Muscle layer of duodenum (tissue), 2 donors: Measurements from ENCODE around the gene NDRG4.

Experiments
- H3K27ac ChIP-seq: one replicate; pipeline ENCODE4 v1.7.0; 2013; ENCODE audit warnings: mild to moderate bottlenecking, low read length
- H3K27me3 ChIP-seq: one replicate; pipeline ENCODE4 v1.7.0; 2013; ENCODE audit warnings: low read depth, mild to moderate bottlenecking, control low read depth, low read length
- H3K36me3 ChIP-seq, 2 donors: one replicate each; pipeline ENCODE4 v1.7.0; 2013; ENCODE audit warnings: low read length in 2 of 2, control low read depth in 1 of 2, mild to moderate bottlenecking in 1 of 2; ENCODE audit not compliant: insufficient read depth in 2 of 2, control insufficient read depth in 1 of 2
- H3K4me1 ChIP-seq, 2 donors: one replicate each; pipeline ENCODE4 v1.7.0; 2013; ENCODE audit warnings: low read length in 2 of 2, mild to moderate bottlenecking in 2 of 2, control low read depth in 1 of 2, moderate library complexity in 1 of 2; ENCODE audit not compliant: insufficient read depth in 2 of 2, control insufficient read depth in 1 of 2
- H3K4me3 ChIP-seq, 2 donors: one replicate each; pipeline ENCODE4 v1.7.0; 2013; ENCODE audit warnings: low read length in 2 of 2, low read depth in 1 of 2, mild to moderate bottlenecking in 1 of 2
- H3K9me3 ChIP-seq, 2 donors: one replicate each; pipeline ENCODE4 v1.7.0; 2013; ENCODE audit warnings: low read length in 2 of 2, control low read depth in 1 of 2, mild to moderate bottlenecking in 1 of 2; ENCODE audit not compliant: control insufficient read depth in 1 of 2
- donor health status: healthy.

NDRG4 gene

DNA sequence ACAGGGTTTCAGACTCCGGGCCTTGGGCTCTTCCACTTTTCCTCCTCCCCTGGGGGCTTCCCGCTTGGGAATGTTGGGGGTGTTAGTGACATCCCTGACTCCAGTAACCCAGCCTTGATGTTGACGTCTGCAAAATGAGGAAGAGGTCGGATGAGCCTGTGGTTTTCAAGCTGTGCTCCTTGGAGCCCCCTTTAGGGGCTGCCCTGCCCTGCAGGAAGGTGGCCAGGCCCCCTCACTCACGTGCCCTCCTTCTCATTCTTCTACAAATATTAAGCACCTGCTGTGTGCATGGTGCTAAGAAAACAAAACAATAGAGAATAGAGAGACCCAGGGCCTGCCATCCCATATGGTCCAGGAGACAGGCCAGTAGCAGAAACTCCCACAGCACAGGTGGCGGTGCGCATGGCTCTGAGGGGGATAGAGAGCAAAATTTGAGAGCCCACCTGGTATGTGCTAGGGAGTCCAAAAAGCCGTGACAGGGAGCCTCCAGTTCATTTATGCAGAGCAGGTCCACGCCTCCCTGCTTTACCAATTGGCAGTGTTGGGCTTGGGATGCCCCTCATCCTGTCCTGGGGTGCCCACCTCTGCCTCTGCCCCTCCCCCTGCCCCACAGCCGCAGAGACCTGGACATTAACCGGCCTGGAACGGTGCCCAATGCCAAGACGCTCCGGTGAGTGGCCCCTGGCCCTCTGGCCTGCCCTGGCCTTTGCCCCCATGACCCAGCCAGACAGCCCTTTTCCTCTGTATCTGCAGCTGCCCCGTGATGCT lies 7.4 kb downstream of the NDRG4 start:
- H3K27ac ChIP-seq, result no peak overlapping the region

DNA sequence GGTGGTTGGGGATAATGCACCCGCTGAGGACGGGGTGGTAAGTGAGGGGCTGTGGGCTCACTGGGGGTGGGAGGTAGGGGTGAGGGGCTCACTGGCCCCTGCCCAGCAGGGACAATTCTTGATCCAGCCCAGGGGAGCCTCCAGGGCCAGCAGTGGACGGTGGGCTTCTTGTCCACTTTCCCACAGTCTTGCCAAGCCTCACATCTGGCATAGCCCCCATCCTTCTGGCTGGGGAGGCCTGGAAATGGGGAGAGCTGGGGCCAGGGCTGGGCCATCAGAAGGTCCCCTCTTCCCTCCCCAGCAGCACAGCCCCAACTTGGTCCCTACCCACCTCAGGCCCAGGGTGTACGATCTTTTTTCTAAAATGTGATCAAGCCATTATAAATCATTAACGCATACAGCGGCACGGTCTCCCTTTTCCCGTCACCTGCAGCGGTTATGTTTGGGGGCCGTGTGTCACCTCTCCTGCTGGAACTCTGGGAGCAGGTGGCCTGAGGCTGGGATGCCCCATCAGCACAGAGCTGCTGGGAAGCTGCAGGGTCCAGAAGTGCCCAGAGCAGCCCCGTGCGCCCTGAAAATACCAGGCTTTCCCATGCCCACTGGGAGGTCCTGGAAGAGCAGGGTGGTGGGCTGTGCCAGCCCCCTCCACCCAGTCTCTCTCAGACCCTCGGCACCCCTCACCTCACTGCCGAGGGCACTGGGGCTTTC lies 8.2 kb downstream of the NDRG4 start:
- H3K36me3 ChIP-seq, result no peaks in the 10 kb centered on the region
- no peaks in the 10 kb centered on the region for H3K4me1 ChIP-seq
- H3K27ac ChIP-seq, result no peak overlapping the region
- no peaks in the 10 kb centered on the region for H3K9me3 ChIP-seq
- no peak overlapping the region for H3K4me3 ChIP-seq
- no peaks in the 10 kb centered on the region for H3K27me3 ChIP-seq

More for the DNA sequence above, 7.4 kb downstream of the NDRG4 start:
- no peaks in the 10 kb centered on the region for H3K36me3 ChIP-seq
- H3K4me1 ChIP-seq, result no peaks in the 10 kb centered on the region
- H3K27me3 ChIP-seq, result no peaks in the 10 kb centered on the region
- no peak overlapping the region for H3K4me3 ChIP-seq
- no peaks in the 10 kb centered on the region for H3K9me3 ChIP-seq

DNA sequence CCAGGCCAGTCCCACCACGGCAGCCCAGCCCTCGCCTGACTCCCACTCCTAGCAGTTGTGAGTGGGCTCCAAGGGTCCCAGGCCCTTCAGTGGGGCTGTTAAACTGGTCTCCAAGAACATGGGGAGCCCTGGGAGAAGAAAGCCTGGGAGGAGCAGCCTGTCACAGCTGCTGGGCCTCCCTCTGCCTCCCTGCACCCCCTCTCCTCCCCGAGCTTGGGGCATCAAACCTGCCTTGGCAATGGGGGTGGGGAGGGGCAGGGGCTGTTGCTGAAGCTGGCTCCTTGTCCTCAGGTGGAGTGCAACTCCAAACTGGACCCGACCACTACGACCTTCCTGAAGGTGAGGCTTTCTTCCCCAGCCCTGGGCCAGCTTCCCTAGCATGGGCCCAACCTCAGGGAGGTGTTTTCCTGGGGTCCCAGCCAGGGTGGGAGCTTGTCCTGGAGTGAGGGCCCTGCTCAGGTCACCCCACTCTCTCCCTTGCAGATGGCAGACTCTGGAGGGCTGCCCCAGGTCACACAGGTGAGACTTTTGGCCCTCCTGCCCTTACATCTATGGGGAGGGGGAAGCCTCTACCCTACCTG lies 8.8 kb downstream of the NDRG4 start:
- no peak overlapping the region for H3K4me3 ChIP-seq
- no peaks in the 10 kb centered on the region for H3K9me3 ChIP-seq
- H3K27ac ChIP-seq, result no peak overlapping the region
- H3K4me1 ChIP-seq, result no peaks in the 10 kb centered on the region
- no peaks in the 10 kb centered on the region for H3K27me3 ChIP-seq
- no peaks in the 10 kb centered on the region for H3K36me3 ChIP-seq

DNA sequence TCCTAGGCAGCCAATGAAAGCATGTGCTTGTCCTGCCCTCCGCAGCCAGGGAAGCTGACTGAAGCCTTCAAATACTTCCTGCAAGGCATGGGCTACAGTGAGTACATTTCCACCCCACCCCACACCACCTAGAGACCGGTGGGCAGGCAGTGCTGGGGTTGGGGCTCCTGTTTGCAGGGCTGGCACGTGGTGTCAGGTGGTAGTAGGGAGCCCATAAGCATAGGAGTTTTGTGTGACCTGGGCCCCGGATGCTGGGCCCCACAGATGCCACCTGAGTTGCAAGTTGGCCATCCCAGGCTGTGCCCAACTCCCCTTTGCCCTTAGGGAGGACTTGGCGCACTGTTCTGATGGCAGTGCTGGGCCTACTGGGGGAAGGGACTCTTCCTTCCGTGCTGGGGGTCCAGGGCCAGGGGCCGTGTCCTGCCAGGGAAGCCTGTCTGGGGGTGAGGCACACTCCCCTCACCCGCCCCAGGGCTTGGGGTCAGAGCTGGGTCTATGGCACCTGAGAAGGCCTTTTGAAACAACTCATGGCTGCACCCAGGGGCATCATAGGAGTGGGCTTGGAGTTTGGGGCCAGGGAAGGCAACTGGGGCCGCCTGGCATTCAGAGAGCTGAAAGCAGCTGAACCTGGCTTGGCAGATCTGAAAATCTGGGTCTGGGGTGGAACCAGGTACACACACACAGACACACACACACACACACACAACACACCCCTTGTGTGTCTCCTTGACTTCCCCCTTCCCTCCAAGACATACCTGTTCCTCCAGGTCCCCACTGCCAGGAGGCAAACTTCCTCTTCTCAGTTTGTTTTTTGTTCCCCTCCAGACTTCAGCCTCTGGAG lies 9.5 kb downstream of the NDRG4 start:
- Histone ChIP-seq H3K4me3 (no peak overlapping the region), H3K27ac (no peak overlapping the region), H3K27me3 (no peaks in the 10 kb centered on the region), H3K36me3 (no peaks in the 10 kb centered on the region), H3K4me1 (peaks cover 0 to 4% of the 10 kb centered on the region in 2 donors), H3K9me3 (no peaks in the 10 kb centered on the region)

DNA sequence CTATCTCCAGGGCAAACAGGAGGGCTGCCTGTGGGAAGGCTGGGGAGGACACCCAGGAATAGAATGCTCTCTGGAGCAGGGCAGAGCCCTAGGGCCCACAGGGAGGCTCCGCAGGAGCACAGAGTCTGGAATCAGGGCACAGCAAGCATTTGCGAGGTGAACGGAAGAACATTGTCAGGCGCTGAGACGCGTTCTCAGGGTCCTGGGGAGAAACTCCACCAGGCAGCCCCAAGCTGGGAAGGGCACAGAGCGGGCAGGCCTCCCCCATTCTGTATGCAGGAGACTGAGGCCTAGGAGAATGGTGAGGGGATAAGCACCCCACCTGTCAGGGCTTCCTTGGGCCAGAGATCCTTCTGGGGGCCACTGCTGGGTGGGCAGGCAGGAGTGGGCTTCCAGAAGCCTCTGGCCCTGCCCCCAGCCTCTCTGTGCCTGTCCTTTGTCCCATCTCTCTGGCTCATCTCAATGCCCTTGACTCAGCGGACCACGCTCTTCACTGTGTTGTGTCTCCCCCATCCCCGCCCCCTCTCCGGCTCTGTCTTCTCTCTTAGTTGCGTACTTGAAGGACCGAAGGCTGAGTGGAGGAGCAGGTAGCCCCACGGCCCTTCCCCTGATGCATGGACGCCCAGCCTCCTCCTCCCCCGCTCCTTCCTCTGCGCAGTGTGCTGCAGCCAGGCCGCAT lies 10.3 kb downstream of the NDRG4 start:
- Histone ChIP-seq H3K4me1 (peaks cover 4 to 10% of the 10 kb centered on the region in 2 donors), H3K27me3 (no peaks in the 10 kb centered on the region), H3K36me3 (no peaks in the 10 kb centered on the region), H3K27ac (no peak overlapping the region), H3K4me3 (no peak overlapping the region), H3K9me3 (no peaks in the 10 kb centered on the region)

DNA sequence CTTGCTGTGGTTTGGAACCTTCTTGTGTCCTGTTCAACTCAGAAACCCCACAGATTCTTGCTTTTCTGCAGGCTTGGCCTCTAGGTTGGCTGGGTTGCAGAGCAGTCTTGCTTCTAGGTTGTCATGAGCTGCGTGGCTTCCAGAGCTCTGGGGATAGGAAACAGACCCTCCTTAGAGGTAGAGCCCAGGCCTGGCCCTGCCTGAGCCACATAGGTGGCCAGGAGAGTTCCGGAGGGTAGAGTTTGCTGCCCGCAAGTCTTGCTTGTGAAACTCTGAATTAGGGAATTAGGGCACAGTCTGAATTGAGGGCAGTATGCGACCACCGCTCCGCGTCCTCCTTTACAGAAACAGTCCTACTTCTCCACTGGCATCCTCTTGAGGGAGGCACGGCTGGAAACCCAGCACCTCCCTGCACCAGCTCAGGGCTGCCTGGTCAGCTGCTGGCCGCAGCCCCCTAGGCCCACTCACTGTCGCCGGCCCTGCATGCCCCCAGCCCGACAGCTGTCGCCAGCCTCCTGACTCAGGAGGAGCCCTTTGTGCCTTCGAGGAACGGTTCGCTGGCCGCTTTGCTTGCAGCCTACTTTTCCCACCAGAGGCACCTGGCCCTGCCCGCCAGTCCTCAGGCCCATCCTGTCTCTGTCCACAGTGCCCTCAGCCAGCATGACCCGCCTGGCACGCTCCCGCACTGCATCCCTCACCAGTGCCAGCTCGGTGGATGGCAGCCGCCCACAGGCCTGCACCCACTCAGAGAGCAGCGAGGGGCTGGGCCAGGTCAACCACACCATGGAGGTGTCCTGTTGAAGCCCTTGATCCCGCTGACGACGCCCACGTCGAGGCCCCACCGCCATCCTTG lies 11.1 kb downstream of the NDRG4 start:
- H3K9me3 ChIP-seq, result no peaks in the 10 kb centered on the region
- no peaks in the 10 kb centered on the region for H3K36me3 ChIP-seq
- H3K27ac ChIP-seq, result no peak overlapping the region
- H3K27me3 ChIP-seq, result no peaks in the 10 kb centered on the region
- peaks cover 4 to 10% of the 10 kb centered on the region in 2 donors for H3K4me1 ChIP-seq
- H3K4me3 ChIP-seq, result no peak overlapping the region

DNA sequence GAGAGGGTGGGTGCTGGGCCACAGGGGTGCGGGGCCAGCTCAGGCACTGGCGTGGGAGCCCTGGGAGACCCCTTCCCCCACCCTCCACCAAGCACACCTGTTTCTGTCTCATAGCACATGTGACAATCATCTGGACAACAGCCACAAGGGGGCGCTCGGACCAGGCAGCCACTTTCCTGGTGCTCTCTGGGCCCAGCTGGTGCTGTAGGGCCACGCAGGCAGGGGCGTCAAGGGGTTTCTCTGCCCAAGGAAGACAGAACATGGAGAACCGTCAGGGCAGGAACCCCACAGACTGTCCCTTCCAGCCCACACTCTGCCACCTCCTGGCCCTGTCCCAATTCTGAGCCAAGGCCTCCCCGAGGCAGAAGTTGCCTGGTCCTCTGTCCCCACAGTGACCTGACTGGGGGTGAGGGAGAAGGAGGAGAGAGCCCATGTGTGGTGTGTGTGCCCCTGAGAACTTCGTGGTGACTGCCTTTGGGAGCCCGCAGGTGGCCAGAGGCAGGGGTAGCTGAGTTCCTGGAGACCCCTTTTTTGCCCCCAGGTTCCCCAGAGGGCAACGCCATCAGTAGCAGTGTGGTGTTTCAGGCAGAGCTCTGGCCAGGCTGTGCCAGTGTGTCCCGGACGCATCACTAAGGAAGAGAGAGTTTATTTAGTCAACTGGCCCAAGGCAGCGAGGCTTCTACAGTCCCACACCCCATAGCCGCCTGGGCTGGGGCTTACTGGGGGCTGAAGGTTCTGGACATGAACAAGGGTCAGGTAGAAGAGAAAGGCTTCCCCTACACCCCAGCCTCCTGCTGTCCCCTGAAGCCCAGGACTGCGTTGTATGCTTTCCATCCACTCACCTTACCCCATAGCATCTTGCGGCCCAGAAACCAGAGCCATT lies 12.2 kb downstream of the NDRG4 start:
- Histone ChIP-seq H3K4me3 (no peak overlapping the region), H3K27me3 (no peaks in the 10 kb centered on the region), H3K9me3 (no peaks in the 10 kb centered on the region), H3K4me1 (peaks cover 4 to 17% of the 10 kb centered on the region in 2 donors), H3K36me3 (peaks cover 0 to 4% of the 10 kb centered on the region in 2 donors), H3K27ac (no peak overlapping the region)

DNA sequence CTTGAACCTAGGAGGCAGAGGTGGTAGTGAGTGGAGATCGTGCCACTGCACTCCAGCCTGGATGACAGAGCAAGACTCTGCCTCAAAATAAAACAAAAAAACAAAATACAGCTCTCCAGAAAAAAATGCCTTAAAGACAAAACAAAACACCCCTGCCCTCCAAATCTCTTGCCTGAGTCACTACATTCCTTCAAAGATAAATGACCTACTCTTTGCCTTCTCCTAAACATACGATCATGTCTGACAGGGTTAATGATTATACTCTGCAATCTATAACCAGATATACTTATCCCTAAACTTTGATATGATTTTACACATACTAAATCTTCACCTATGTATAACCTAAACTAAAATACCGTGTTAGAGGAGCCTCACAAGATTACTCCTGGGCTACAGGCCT lies 13.9 kb downstream of the NDRG4 start:
- Histone ChIP-seq H3K9me3 (no peaks in the 10 kb centered on the region), H3K27ac (no peak overlapping the region), H3K4me1 (peaks cover 4 to 17% of the 10 kb centered on the region in 2 donors), H3K36me3 (peaks cover 5 to 16% of the 10 kb centered on the region in 2 donors), H3K4me3 (no peak overlapping the region), H3K27me3 (no peaks in the 10 kb centered on the region)

DNA sequence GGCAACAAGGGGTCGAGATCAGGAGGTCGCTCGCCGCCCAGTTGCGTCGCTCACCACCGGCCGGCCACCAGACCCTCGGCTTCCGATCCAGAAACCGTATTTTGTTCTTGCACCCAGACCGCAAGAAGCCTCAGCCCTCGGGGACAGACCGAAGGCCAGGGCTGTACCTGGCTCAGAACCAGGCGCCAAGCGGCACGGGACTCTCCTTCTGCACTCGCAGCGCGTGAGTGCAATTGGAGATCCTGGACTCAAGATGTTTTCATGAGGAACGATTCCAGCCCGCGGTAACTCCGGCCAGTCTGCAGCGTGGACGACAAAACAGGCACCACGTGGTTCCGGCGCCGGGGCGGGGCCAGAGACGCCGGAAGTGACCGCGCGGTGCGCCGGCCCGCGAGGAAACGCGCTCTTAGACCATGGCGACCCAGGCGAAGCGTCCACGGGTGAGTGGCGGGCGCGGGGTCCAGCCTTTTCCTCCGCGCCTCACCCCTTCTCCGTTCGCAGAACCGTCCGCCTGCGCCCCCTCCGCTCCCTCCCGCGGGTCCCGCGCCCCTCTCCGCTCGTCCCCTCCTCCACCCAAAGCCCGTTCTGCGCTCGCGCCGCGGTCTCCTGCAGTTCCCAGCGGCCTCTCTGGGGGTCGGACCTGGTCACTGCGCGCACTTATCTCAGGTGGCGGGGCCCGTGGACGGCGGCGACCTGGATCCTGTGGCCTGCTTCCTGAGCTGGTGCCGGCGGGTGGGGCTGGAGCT lies 15.4 kb downstream of the NDRG4 start, which contains the start of gene SETD6:
Gene SETD6, plus strand, starts transcription at position 393 of the 746 bp plus-strand sequence. Its CDS starts 21 bp downstream, at position 414.
- H3K4me1 ChIP-seq, result peaks cover 4 to 17% of the 10 kb centered on the region in 2 donors
- H3K9me3 ChIP-seq, result no peaks in the 10 kb centered on the region
- no peaks in the 10 kb centered on the region for H3K27me3 ChIP-seq
- peaks cover 19 to 30% of the 10 kb centered on the region in 2 donors for H3K36me3 ChIP-seq
- H3K4me3 ChIP-seq, result peak within 1 kb of the TSS; percentile 81 to 92
- peak within 1 kb of the TSS; percentile 36 for H3K27ac ChIP-seq
